ENCODE results near the gene CACNG5.

Gene CACNG5

GRCh38 chr17:66834919-66835454, at the start of gene CACNG5:
Gene CACNG5 (plus strand): TSS chr17:66835117. CDS start chr17:66877333, 42,216 bp downstream.
- no peak for TF ChIP-seq CTCF (IDR thresholded peaks at IDR 0.05; ENCODE audit: low read length, missing control alignments)
- DNase-seq (ENCODE audit: low read depth), result no peak
- no peak within 1 kb of the TSS for H3K4me3 ChIP-seq (replicated peaks; ENCODE audit: low read depth, low read length)

- DNase-seq (ENCODE audit: low read depth), result no peak
- H3K4me3 ChIP-seq (replicated peaks; ENCODE audit: low read depth, low read length), result no peak overlapping the region
- no peak for TF ChIP-seq CTCF (IDR thresholded peaks at IDR 0.05; ENCODE audit: low read length, missing control alignments)
These were observed 48.8 kb upstream of the CACNG5 start for GRCh38 chr17:66786107-66786506.

GRCh38 chr17:66787914-66788313, 47.0 kb upstream of the CACNG5 start:
- no peak overlapping the region for H3K4me3 ChIP-seq (replicated peaks; ENCODE audit: low read depth, low read length)
- no peak for DNase-seq (ENCODE audit: low read depth)
- no peak for TF ChIP-seq CTCF (IDR thresholded peaks at IDR 0.05; ENCODE audit: low read length, missing control alignments)

GRCh38 chr17:66789093-66789492, 45.8 kb upstream of the CACNG5 start:
- no peak for TF ChIP-seq CTCF (IDR thresholded peaks at IDR 0.05; ENCODE audit: low read length, missing control alignments)
- no peak for DNase-seq (ENCODE audit: low read depth)
- H3K4me3 ChIP-seq (replicated peaks; ENCODE audit: low read depth, low read length), result no peak overlapping the region

- no peak overlapping the region for H3K4me3 ChIP-seq (replicated peaks; ENCODE audit: low read depth, low read length)
- TF ChIP-seq CTCF (IDR thresholded peaks at IDR 0.05; ENCODE audit: low read length, missing control alignments), result no peak
- DNase-seq (ENCODE audit: low read depth), result no peak
These were observed 44.9 kb upstream of the CACNG5 start for GRCh38 chr17:66789961-66790437.

- no peak overlapping the region for H3K4me3 ChIP-seq (replicated peaks; ENCODE audit: low read depth, low read length)
- no peak for DNase-seq (ENCODE audit: low read depth)
- no peak for TF ChIP-seq CTCF (IDR thresholded peaks at IDR 0.05; ENCODE audit: low read length, missing control alignments)
These were observed 44.3 kb upstream of the CACNG5 start for GRCh38 chr17:66790501-66791061.

- TF ChIP-seq CTCF (IDR thresholded peaks at IDR 0.05; ENCODE audit: low read length, missing control alignments), result no peak
- H3K4me3 ChIP-seq (replicated peaks; ENCODE audit: low read depth, low read length), result no peak overlapping the region
- no peak for DNase-seq (ENCODE audit: low read depth)
These were observed 43.6 kb upstream of the CACNG5 start for GRCh38 chr17:66791347-66791746.

All from fibroblast of pulmonary artery (primary cell).